Erythroblast (primary cell): ENCODE results near the gene C7.

Source experiments
- DNase-seq, 2 experiments: peaks; one replicate each; lab custom pipeline; 2025; lab: John Stamatoyannopoulos, UW
- GATA1 ChIP-seq: IDR thresholded peaks from 2 replicates; pipeline ENCODE4 v1.6.1; 2011; ENCODE audit warnings: low read depth, mild to moderate bottlenecking, control low read depth, low read length, moderate library complexity
- POLR2A ChIP-seq: IDR thresholded peaks from 2 replicates; pipeline ENCODE4 v1.6.1; 2011; ENCODE audit warnings: mild to moderate bottlenecking, low read length

The C7 gene

GRCh38 chr5:40960037-40960436, 50.7 kb downstream of the C7 start:
- TF ChIP-seq GATA1 = no peak
- no peak for TF ChIP-seq POLR2A
- no peak for DNase-seq

GRCh38 chr5:40962207-40962955, 53.1 kb downstream of the C7 start:
- no peak for DNase-seq
- TF ChIP-seq POLR2A = no peak
- TF ChIP-seq GATA1 = no peak

DNA sequence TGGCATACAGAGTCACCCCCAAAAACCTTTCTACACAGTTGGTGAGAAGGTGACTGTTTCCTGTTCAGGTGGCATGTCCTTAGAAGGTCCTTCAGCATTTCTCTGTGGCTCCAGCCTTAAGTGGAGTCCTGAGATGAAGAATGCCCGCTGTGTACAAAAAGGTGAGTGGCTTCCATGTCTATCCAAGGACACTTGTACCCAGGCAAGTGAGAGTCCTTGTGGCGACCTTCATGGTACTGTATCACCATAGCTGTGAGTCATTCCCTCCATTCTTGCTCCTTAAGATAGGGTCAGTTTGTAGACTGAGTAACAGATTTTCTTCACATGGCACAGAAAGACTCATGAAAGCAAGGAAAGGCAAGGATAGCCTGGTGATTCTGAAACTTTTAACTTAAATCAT, 63.1 kb downstream of the C7 start:
- no peak for TF ChIP-seq GATA1
- DNase-seq = no peak

- no peak for TF ChIP-seq GATA1
- TF ChIP-seq POLR2A = no peak
- DNase-seq = no peak
Observed at GRCh38 chr5:40973364-40974004, 64.2 kb downstream of the C7 start.

DNA sequence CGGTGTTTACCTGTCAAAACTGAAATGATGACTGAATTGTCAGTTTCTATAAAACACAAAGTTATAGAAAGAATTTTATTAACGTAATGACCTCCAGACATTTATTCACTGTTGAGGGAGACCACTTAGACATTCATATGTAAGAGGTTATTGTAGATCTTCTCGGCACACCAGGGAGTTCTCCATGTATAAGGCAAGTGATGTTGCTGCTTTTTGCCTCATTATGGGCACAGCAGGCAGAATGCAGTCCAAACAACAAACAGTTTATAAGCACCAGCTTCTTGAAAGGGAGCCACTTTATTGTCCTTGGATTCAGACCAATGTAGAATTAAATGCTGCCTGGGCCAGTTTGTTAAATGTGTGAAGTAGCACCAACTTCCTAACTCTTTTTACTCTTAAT, 66.7 kb downstream of the C7 start:
- no peak for DNase-seq
- no peak for TF ChIP-seq GATA1
- TF ChIP-seq POLR2A = no peak

DNA sequence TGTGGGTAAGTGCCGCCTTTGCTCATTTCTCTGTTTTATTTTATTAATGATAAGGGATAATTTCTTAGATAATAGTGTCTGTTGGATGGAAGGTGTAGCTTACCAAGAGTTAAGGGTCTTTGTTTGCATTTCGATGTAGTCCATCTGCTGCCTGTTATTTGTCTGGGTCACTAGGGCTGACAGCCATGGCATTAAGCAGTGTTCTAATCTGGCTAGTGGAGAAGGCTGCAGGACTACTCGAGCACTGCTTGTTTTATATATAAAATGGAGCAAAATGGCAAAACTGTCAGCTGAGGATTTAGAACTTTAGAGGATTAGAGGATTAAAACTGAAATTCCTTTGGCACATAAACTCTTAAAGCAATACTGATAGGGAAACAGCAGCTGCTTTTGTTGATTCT, 67.5 kb downstream of the C7 start:
- TF ChIP-seq POLR2A (no peak), GATA1 (no peak)
- no peak for DNase-seq

DNA sequence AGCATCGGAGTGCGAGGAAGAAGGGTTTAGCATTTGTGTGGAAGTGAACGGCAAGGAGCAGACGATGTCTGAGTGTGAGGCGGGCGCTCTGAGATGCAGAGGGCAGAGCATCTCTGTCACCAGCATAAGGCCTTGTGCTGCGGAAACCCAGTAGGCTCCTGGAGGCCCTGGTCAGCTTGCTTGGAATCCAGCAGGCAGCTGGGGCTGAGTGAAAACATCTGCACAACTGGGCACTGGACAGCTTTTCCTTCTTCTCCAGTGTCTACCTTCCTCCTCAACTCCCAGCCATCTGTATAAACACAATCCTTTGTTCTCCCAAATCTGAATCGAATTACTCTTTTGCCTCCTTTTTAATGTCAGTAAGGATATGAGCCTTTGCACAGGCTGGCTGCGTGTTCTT, 72.1 kb downstream of the C7 start:
- no peak for DNase-seq
- no peak for TF ChIP-seq POLR2A
- no peak for TF ChIP-seq GATA1

- TF ChIP-seq GATA1 (no peak), POLR2A (no peak)
- no peak for DNase-seq
Observed at GRCh38 chr5:40983781-40984180, 74.5 kb downstream of the C7 start.

DNA sequence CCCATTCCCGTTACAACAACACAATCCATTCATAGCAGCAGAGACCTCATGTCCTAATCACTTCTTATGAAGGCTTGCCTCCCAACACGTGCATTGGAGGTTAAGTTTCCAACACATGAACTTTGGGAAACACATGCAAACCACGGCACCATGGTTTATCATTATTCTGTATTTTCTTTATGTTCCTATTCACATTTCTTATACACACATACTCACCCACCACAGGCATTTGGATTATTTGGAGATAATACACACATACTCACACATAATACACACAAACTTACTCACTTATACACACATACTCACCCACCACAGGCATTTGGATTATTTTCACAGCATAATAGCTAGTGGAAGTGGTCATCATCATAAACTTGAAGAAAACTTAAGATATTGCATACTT, 75.6 kb downstream of the C7 start:
- TF ChIP-seq POLR2A = no peak
- no peak for TF ChIP-seq GATA1
- no peak for DNase-seq

- no peak for DNase-seq
- TF ChIP-seq GATA1 (no peak), POLR2A (no peak)
Observed at GRCh38 chr5:40985501-40985900, 76.2 kb downstream of the C7 start.

- TF ChIP-seq POLR2A (no peak), GATA1 (no peak)
Observed at GRCh38 chr5:40986666-40987065, 77.4 kb downstream of the C7 start.

GRCh38 chr5:40987349-40987748, 78.1 kb downstream of the C7 start:
- TF ChIP-seq GATA1 = no peak
- no peak for TF ChIP-seq POLR2A
- no peak for DNase-seq

More at GRCh38 chr5:40986666-40987065, 77.4 kb downstream of the C7 start:
- no peak for DNase-seq

GRCh38 chr5:40988746-40989510, 79.6 kb downstream of the C7 start:
- no peak for DNase-seq
- no peak for TF ChIP-seq POLR2A
- TF ChIP-seq GATA1 = no peak
